HG03521 (cell line): ENCODE data around the gene FNIP2.
A peak's percentile ranks its signal among the peaks of the same experiment; 100 is the strongest.
"Not testable (repeated sequence)": the region's sequence is repeated elsewhere in the genome, so short reads cannot be mapped to it uniquely, and the experiment has no call there.

Source experiments
- ATAC-seq: cut with Tn5 transposase; IDR thresholded peaks from one replicate; pipeline ENCODE4 v1.9.1; 2021; ENCODE audit warnings: mild to moderate bottlenecking, moderate library complexity; ENCODE audit not compliant: unreplicated experiment

The FNIP2 gene

DNA sequence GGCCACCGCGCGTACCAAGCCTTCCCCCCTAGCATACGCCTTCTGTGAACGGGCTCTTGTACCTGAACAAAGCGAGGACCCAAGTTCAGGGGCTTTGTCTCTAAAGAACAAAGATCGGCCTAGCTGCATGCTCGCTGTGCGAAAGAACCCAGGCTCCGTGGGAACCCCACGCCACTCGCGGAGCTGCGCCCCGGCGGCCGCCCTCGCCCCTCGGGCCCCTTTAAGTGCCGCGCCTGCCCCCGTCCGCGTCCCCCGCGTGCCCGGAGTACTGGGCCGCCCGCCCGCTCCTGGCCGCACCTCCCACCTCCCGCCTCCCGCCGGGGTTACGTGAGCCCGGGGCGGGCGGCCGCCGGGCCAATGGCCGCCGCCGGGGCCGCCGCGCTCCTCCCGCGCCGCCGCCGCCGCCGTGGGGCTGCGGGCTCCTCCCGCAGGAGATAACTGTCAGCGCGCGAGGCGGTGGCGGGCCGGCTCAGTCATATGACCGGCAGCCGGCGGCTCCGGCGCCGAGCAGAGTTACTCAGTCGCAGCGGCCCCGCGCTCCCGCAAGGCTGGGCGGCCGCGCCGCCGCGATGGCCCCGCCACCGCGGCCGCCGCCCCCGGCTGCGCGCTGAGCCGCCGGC, at the start of gene FNIP2:
TSS of gene FNIP2 (plus strand) at position 472 of the 620 bp plus-strand sequence. CDS start 187 bp downstream, outside the sequence.
- peak; percentile 71 for ATAC-seq

GRCh38 chr4:158721680-158722079, 47.1 kb upstream of the FNIP2 start:
- ATAC-seq, result no peak

- ATAC-seq, result peak; percentile 9
Observed at GRCh38 chr4:158722291-158722916, 46.4 kb upstream of the FNIP2 start.

GRCh38 chr4:158722917-158723793, 45.7 kb upstream of the FNIP2 start, which contains the start of gene PPID:
Gene PPID (minus strand): TSS chr4:158723396. CDS start chr4:158723288, 108 bp downstream.
- ATAC-seq, result peak; percentile 96

- no peak for ATAC-seq
Observed at GRCh38 chr4:158724637-158725036, 44.2 kb upstream of the FNIP2 start.

DNA sequence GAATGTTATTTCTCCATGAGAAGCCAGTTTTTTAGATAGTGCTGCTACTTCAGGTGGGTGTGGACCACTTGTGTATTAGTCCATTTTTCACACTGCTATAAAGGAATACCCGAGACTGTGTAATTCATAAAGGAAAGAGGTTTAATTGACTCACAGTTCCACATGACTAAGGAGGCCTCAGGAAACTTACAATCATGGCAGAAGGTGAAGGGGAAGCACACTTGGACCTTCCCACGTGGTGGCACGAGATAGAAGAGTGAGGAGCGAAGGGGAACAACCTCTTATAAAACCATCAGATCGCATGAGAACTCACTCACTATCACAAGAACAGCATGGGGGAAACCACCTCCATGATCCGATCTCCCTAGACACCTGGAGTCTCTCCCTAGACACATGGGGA, 42.2 kb upstream of the FNIP2 start:
- ATAC-seq, result no peak

DNA sequence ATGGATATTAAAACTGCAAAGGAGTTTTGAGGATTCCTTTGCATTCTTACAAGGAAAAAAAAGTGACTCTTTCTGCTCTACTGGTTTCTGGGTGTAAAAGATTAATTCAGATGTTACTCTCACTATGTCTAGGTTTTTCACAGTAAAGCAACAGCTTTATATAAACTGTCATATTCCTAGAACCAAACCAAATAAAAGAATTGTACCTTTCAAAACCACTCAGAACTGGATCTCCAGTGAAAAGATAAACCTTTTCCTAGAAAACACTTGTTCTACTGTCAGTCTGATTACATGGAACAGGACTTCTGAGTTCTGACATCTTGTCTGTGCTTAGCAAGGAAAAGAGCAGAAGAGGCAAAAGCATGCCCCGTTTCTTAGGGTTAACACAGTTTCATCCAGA, 40.6 kb upstream of the FNIP2 start:
- ATAC-seq, result no peak

DNA sequence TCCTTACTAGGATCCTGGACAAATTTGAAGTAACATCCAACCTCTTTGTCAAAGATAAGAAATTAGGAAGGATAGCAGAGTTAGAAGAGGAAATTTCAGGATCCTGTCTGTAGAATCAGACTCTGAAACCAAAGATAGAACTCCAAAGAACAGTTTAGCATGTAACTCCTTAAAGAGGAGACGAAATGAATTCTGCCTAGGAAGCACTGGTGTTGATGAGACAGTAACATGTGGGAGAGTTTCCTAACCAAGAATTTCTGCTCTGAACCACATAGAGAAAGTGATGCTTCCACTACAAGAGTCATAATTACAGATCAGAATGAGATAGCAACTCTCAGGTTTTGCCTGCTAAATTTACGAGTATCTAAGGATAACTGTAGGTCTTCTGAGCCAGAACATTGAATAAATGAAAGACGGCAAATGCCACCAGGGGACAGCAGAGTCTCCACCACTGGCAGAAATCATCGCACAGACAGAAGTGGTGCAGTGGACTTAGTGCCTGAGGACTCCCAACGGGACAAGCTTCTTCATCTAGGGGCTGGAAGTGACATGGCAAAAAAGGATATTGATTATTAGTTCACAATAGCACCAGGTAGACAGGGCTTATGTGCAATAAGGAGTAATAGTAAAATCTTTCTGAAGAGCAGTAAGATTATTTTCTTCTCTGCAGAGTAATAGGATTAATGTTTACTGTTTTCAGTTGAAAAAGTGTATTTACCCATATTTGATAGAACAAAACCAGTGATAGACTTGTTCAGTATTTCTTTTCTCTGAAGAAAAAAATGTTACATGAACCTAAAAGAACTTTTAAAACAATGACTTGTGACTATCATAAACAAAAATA, 38.9 kb upstream of the FNIP2 start:
- ATAC-seq, result peak; percentile 65

DNA sequence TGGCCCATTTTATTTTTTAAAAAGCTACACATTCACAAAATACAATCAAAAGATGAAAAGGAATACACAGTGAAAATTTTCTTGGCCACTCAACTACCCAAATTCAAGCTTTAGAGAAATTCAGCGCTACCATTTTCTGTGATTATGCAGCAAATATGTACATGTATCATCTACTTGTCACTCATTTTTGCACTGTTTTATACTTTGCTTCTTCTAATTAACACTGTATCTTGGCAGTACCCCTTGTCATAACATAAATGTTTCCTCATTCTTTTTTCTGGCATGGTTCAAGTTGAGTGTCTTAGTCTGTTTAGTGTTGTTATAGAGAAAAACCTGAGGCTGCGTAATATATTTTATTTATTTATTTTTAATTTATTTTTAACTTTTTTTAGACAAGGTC, 30.0 kb upstream of the FNIP2 start:
- ATAC-seq, result no peak

- ATAC-seq, result no peak
Observed at GRCh38 chr4:158739600-158739999, 29.2 kb upstream of the FNIP2 start.

GRCh38 chr4:158741326-158742021, 27.4 kb upstream of the FNIP2 start:
- ATAC-seq, result no peak

- ATAC-seq, result not testable (repeated sequence)
Observed at GRCh38 chr4:158746537-158746936, 22.3 kb upstream of the FNIP2 start.

GRCh38 chr4:158750379-158750778, 18.4 kb upstream of the FNIP2 start:
- no peak for ATAC-seq

DNA sequence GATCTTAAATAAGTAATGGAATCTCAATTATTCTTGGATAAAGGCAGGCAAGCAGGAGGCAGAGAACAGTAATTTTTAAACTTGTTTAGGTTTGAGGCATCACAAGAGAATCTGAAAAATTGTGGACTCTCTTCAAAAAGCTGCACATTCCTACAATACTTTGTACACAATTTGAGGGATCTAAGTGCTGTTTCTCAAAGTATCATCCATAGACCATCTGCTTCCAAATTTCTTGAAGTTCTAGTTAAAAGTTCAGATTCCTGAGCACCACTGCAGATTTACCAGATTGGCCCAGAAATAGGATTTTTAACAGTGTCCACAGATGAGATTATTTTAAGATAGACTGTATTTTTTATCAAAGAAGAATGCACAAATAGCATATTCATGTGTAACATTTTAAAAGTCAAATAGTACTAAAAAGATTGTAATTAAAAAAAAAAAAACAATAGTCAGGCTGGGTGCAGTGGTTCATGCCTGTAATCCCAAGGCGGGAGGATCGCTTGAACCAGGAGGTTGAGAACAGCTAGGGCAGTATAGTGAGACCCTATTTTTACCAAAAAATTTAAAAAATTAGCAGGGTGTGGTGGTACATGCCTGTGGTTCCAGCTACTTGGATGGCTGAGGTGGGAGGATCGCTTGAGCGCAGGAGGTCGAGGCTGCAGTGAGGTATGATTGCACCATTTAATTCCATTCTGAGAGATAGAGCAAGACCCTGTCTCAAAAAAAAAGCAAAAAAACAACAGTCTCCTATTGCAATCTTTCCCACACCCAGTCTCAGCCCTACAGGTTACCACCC, 14.2 kb upstream of the FNIP2 start:
- ATAC-seq, result no peak

GRCh38 chr4:158755819-158756218, 13.0 kb upstream of the FNIP2 start:
- not testable (repeated sequence) for ATAC-seq

- ATAC-seq, result no peak
Observed at GRCh38 chr4:158756588-158756987, 12.2 kb upstream of the FNIP2 start.

DNA sequence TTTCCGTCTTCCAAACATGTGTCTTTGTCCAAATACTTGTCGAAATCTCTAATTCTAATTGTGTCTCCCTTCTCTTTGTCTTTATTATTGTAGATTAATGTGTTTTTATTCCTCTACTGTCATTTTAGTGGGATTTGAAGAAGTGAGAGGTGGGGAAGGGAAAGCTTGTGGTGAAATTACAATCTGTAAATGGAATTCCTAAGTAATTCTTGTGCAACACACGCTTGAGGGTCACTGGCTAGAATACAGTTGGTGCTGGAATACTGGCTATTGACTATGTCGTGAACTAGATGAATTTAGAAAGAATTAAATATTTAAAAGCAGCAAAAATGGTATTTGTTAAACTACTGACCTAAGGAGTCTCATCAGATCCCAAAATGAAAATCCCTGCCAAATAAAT, 10.7 kb upstream of the FNIP2 start:
- ATAC-seq, result no peak

- no peak for ATAC-seq
Observed at GRCh38 chr4:158758703-158759102, 10.1 kb upstream of the FNIP2 start.

DNA sequence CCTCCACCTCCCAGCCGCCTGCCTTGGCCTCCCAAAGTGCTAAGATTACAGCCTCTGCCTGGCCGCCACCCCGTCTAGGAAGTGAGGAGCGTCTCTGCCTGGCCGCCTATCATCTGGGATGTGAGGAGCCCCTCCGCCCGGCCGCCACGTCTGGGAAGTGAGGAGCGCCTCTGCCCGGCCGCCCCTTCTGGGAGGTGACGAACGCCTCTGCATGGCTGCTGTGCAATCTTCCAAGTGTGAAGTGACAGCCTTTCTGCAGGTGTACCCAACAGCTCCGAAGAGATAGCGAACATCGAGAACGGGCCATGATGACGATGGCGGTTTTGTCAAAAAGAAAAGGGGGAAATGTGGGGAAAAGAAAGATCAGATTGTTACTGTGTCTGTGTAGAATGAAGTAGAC, 9.3 kb upstream of the FNIP2 start:
- not testable (repeated sequence) for ATAC-seq
